G401 (cell line): ENCODE data around the gene NUAK2. TPM values are rescaled to one million over a fixed set of nuclear protein-coding genes. Genes with fewer than 3 reads are reported as not detected.

Source experiments
- DNase-seq: peaks from one replicate; pipeline ENCODE4 v3.0.0-alpha.2; 2015; ENCODE audit warnings: low spot score
- in situ Hi-C: cut with HindIII; loops from 2 replicates; pipeline ENCODE4 v1.10.0; 2016; ENCODE audit warnings: low sequenced_read_pairs, mixed read lengths
- total RNA-seq: library from RNA; depleted of rRNA; stranded (reverse); fragments of >200 nt; shearing (Covaris generic); gene quantifications from 2 replicates; pipeline ENCODE4 v1.2.3, GENCODE V29; 2014

Gene NUAK2
- total RNA-seq, 1 experiment from 2014 or later, result 8.3 TPM

- peak; percentile 92 for DNase-seq
- in situ Hi-C loops, result no loop called here
These were observed 3.9 kb upstream of the NUAK2 start for GRCh38 chr1:205325334-205325884.

GRCh38 chr1:205324781-205325180, 3.2 kb upstream of the NUAK2 start:
- in situ Hi-C loops, result no loop called here

GRCh38 chr1:205323794-205324193, 2.2 kb upstream of the NUAK2 start:
- no peak for DNase-seq
- in situ Hi-C loops, result no loop called here

More at GRCh38 chr1:205324781-205325180, 3.2 kb upstream of the NUAK2 start:
- DNase-seq, result no peak

- DNase-seq, result no peak
- in situ Hi-C loops, result no loop called here
These were observed 376 bp upstream of the NUAK2 start for GRCh38 chr1:205321959-205322283.

GRCh38 chr1:205319081-205320018, 2.2 kb downstream of the NUAK2 start:
- DNase-seq, result peak; percentile 68
- in situ Hi-C loops, result no loop called here

- in situ Hi-C loops, result no loop called here
- DNase-seq, result peak; percentile 61
These were observed 3.1 kb downstream of the NUAK2 start for GRCh38 chr1:205318231-205318991.

- peak; percentile 96 for DNase-seq
- in situ Hi-C loops, result no loop called here
These were observed 4.1 kb downstream of the NUAK2 start for GRCh38 chr1:205317311-205317917.

- peak; percentile 47 for DNase-seq
- in situ Hi-C loops, result no loop called here
These were observed 5.4 kb downstream of the NUAK2 start for GRCh38 chr1:205316161-205316566.

- DNase-seq, result no peak
- in situ Hi-C loops, result no loop called here
These were observed 6.4 kb downstream of the NUAK2 start for GRCh38 chr1:205315008-205315618.

GRCh38 chr1:205313563-205314308, 7.8 kb downstream of the NUAK2 start:
- peak; percentile 49 for DNase-seq
- in situ Hi-C loops, result no loop called here

GRCh38 chr1:205312866-205313562, 8.5 kb downstream of the NUAK2 start:
- DNase-seq, result no peak
- in situ Hi-C loops, result no loop called here

GRCh38 chr1:205310976-205311704, 10.4 kb downstream of the NUAK2 start:
- no peak for DNase-seq
- in situ Hi-C loops, result no loop called here

- in situ Hi-C loops, result no loop called here
- no peak for DNase-seq
These were observed 11.8 kb downstream of the NUAK2 start for GRCh38 chr1:205309741-205310140.

GRCh38 chr1:205306929-205307566, 14.5 kb downstream of the NUAK2 start:
- in situ Hi-C loops, result no loop called here

GRCh38 chr1:205304695-205305070, 16.9 kb downstream of the NUAK2 start:
- no peak for DNase-seq
- in situ Hi-C loops, result no loop called here

More at GRCh38 chr1:205306929-205307566, 14.5 kb downstream of the NUAK2 start:
- no peak for DNase-seq

- in situ Hi-C loops, result no loop called here
- no peak for DNase-seq
These were observed 17.4 kb downstream of the NUAK2 start for GRCh38 chr1:205304046-205304694.
